Gastrocnemius medialis (tissue), 4 donors: Measurements from ENCODE around the gene USP37.

Experiments
- CTCF ChIP-seq, 5 experiments: fragments of 450-650 bp in 3 of 5; fragments of 200-600 bp in 2 of 5; sonication (generic) in 2 of 5; IDR thresholded peaks in 4 of 5; conservative IDR thresholded peaks in 1 of 5; 1 replicate in 4 of 5; 2 replicates in 1 of 5; pipeline ENCODE4 v1.5.1; 2016 to 2019; ENCODE audit warnings: antibody characterized with exemption in 5 of 5, mild to moderate bottlenecking in 3 of 5, moderate library complexity in 3 of 5
- POLR2A ChIP-seq, 2 donors: fragments of 450-650 bp; IDR thresholded peaks; one replicate each; pipeline ENCODE4 v1.6.1; 2017; ENCODE audit warnings: antibody characterized with exemption in 2 of 2, mild to moderate bottlenecking in 2 of 2, moderate library complexity in 2 of 2

DNA sequence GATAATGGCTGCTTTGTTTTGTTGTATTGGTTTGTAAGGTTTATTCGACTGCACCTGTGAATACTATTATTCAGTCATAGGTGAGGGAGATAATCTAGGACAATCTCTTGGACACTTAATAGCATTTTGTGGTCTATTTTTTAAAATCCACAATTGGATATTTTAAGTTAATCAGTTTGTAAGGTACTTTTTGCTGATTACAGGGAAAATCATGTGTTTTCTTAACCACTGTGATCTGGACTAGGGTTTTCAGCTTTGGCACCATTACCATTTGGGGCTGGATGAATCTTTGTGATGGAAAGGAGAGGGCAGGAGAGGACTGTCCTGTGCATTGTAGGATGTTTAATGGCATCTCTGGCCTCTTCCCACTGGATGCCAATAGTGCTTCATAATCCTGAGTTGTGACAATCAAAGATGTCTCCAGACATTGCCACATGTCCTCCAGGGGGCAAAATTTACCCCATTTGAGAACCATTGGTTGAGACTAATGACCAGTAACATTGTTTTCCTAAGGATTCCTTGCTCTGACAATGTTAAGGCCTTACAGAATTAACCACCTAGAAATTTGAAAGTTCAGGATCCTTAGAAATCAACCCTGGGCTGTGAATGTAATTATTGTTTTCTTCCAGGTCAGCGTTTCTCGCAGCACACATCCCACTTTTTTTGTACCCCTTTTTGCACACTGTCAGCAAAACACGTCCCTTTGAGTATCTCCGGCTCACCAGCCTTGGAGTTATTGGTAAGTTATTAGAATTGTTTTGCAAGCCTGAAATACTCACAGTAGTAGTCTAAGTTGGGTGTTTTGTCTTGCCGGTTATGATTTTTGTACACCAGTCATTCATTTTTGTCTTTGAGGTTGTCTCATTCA, 16.1 kb upstream of the USP37 start:
- peak in 1 of 5 experiments; percentile 10 for TF ChIP-seq CTCF (IDR thresholded peaks at IDR 0.05 in 4 of 5, conservative IDR thresholded peaks at IDR 0.05 in 1 of 5)
- no peak for TF ChIP-seq POLR2A (IDR thresholded peaks at IDR 0.05)
